A549 (cell line): ENCODE results near the gene CARD11.

Experiments
- BCL3 ChIP-seq: fragments of >200 bp; sonication (Bioruptor Twin); formaldehyde crosslinking; IDR thresholded peaks from 3 replicates; pipeline ENCODE4 v1.6.1; 2016
- CTCF ChIP-seq: fragments of >200 bp; sonication (Bioruptor Twin); formaldehyde crosslinking; IDR thresholded peaks from 3 replicates; pipeline ENCODE4 v1.5.1; 2016
- EP300 ChIP-seq, 2 experiments: fragments of >200 bp; sonication (Bioruptor Twin); formaldehyde crosslinking; IDR thresholded peaks; 2 replicates in 1 of 2; 3 replicates in 1 of 2; pipeline ENCODE4 v1.6.1; 2016 to 2017
- PHF8 ChIP-seq: fragments of 200-600 bp; sonication (generic); IDR thresholded peaks from 2 replicates; pipeline ENCODE4 v1.6.1; 2016; ENCODE audit warnings: low read depth, mild to moderate bottlenecking, antibody characterized with exemption, moderate library complexity, borderline replicate concordance
- POLR2AphosphoS2 ChIP-seq: conservative IDR thresholded peaks from 2 replicates; pipeline ENCODE4 v1.6.1; 2012; ENCODE audit warnings: low read length, improper control_type of control experiment, inconsistent platforms
- RAD21 ChIP-seq, 2 experiments: fragments of >200 bp in 1 of 2; sonication (Bioruptor Twin) in 1 of 2; formaldehyde crosslinking in 1 of 2; IDR thresholded peaks in 1 of 2; conservative IDR thresholded peaks in 1 of 2; 2 replicates in 1 of 2; 3 replicates in 1 of 2; pipeline ENCODE4 v1.6.1; 2012 to 2018; ENCODE audit warnings: inconsistent platforms in 1 of 2
- RCOR1 ChIP-seq: fragments of 150-350 bp; IDR thresholded peaks from 2 replicates; pipeline ENCODE4 v1.6.1; 2014; ENCODE audit warnings: antibody characterized with exemption, low read length, low read depth
- USF2 ChIP-seq: fragments of 450-650 bp; IDR thresholded peaks from 2 replicates; pipeline ENCODE4 v1.6.1; 2014; ENCODE audit warnings: antibody characterized with exemption

GRCh38 chr7:2932402-2933251 is 111.0 kb downstream of the CARD11 start:
- TF ChIP-seq CTCF: no peak
- TF ChIP-seq RCOR1: no peak
- TF ChIP-seq RAD21 (conservative IDR thresholded peaks at IDR 0.05 in 1 of 2, IDR thresholded peaks at IDR 0.05 in 1 of 2): no peak
- TF ChIP-seq EP300 (IDR thresholded peaks at IDR 0.05): no peak
- no peak for TF ChIP-seq PHF8
- TF ChIP-seq BCL3: no peak
- no peak for TF ChIP-seq POLR2AphosphoS2
- TF ChIP-seq USF2: no peak
